Right hindlimb (tissue), 1 donor: Measurements from ENCODE around the gene HS3ST6.
"Not testable (repeated sequence)": the region's sequence is repeated elsewhere in the genome, so short reads cannot be mapped to it uniquely, and the experiment has no call there.

Source experiments
- DNase-seq: peaks from one replicate; pipeline ENCODE4 v3.0.0-alpha.2; 2018

HS3ST6 gene

GRCh38 chr16:1876066-1876465, 42.1 kb downstream of the HS3ST6 start:
- DNase-seq: not testable (repeated sequence)

GRCh38 chr16:1874854-1875253, 43.4 kb downstream of the HS3ST6 start:
- no peak for DNase-seq

GRCh38 chr16:1871974-1872635, 46.1 kb downstream of the HS3ST6 start, which contains the start of gene MEIOB:
MEIOB (minus strand) TSS chr16:1872164; CDS start chr16:1868175, 3,989 bp downstream.
- peak; percentile 25 for DNase-seq

GRCh38 chr16:1870365-1871082, 47.7 kb downstream of the HS3ST6 start:
- DNase-seq: no peak

- DNase-seq: no peak
These were observed 52.1 kb downstream of the HS3ST6 start for GRCh38 chr16:1865902-1866690.

GRCh38 chr16:1863681-1864460, 54.3 kb downstream of the HS3ST6 start:
- DNase-seq: no peak

DNA sequence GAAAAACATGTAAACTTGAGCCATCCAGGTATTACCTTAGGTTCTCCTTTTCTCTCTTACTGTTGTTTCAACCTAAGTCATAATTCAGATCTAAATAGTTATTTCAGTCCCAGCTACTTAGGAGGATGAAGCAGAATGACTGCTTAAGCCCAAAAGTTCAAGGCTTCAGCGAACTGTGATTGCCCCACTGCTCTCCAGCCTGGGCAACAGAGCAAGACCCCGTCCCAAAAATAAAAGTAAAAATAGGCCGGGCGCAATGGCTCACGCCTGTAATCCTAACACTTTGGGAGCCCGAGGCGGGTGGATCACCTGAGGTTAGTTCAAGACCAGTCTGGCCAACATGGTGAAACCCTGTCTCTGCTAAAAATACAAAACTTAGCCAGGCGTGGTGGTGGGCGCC, 55.8 kb downstream of the HS3ST6 start:
- no peak for DNase-seq

DNA sequence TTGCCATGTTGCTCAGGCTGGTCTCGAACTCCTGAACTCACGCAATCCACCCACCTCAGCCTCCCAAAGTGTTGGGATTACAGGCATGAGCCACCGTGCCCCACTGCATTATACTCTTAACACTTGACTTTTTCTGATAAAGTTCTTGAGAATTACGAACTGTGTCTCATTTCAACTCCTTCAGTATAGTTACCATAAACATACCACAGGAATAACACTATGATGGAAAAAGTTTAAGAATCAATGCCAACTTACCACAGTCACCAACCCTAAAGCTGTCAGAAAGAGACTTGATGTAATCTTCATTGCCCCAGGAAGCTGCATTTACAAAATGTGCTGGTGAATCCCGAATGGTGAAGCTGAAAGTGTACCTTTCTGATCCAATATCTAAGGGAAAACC, 56.5 kb downstream of the HS3ST6 start:
- no peak for DNase-seq
